Neural progenitor cell (in vitro differentiated cells): ENCODE data around the gene KLK10.

Source experiments
- EZH2 ChIP-seq: fragments of 200-600 bp; sonication (generic); IDR thresholded peaks from 2 replicates; pipeline ENCODE4 v1.6.1; 2017; ENCODE audit warnings: antibody characterized with exemption, mild to moderate bottlenecking, moderate library complexity
- EZH2phosphoT487 ChIP-seq: fragments of 200-600 bp; sonication (generic); IDR thresholded peaks from 2 replicates; pipeline ENCODE4 v1.6.1; 2017; ENCODE audit warnings: antibody characterized with exemption
- TF ChIP-seq, protein P1 (sequence below): fragments of 200-600 bp; sonication (generic); IDR thresholded peaks from 2 replicates; pipeline ENCODE4 v1.5.1; 2017; ENCODE audit warnings: antibody characterized with exemption, mild to moderate bottlenecking

DNA sequence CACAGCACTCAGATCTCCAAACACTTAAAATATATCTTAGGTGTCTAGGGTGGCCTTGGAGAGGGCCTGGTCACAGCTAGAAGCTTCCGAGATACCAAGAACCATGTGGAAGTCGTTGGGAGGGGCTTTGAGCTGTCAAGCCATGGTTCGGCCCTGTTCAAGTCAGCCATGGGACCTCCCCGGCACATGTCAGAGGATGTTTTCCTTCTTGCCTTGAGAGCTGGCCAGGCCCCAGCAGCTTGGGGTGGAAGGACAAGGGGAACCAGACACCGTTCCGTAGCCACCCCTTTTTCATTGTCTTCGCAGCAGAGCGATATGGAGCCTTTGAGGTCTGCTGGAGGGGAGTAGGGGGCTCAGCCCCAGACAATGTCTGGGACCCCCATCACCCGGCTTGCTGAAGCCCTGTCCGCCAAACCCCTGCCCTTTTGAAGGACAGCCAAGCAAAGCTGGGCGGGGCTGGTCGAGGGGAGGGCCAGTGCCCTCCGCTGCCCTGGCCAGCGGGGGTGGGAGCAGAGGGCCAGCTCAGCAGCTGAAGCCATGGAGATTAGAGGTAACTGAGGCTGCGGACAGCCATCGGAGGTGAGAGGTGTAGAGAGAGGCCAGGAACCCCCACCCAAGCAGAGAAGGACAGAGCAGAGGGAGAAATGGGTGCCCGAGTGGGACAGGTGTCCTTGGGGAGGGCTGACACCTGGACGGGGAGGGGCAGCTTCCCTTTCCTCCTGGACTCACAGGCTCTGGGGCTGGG lies 6.5 kb upstream of the KLK10 start:
- no peak for TF ChIP-seq EZH2
- TF ChIP-seq, protein P1, sequence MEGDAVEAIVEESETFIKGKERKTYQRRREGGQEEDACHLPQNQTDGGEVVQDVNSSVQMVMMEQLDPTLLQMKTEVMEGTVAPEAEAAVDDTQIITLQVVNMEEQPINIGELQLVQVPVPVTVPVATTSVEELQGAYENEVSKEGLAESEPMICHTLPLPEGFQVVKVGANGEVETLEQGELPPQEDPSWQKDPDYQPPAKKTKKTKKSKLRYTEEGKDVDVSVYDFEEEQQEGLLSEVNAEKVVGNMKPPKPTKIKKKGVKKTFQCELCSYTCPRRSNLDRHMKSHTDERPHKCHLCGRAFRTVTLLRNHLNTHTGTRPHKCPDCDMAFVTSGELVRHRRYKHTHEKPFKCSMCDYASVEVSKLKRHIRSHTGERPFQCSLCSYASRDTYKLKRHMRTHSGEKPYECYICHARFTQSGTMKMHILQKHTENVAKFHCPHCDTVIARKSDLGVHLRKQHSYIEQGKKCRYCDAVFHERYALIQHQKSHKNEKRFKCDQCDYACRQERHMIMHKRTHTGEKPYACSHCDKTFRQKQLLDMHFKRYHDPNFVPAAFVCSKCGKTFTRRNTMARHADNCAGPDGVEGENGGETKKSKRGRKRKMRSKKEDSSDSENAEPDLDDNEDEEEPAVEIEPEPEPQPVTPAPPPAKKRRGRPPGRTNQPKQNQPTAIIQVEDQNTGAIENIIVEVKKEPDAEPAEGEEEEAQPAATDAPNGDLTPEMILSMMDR: no peak
- no peak for TF ChIP-seq EZH2phosphoT487
